GM12878 (cell line): ENCODE data around the gene TOMM20L. TPM values are rescaled to one million over a fixed set of nuclear protein-coding genes. Genes with fewer than 3 reads are reported as not detected.

Source experiments
- CBX5 ChIP-seq: sonication (generic); IDR thresholded peaks from 2 replicates; pipeline ENCODE4 v1.6.1; 2016; ENCODE audit warnings: low read depth, moderate library complexity, mild to moderate bottlenecking, inconsistent platforms
- DPF2 ChIP-seq: fragments of 450-650 bp; IDR thresholded peaks from 2 replicates; pipeline ENCODE4 v1.6.1; 2017; ENCODE audit warnings: mild to moderate bottlenecking
- FOXM1 ChIP-seq: IDR thresholded peaks from 2 replicates; pipeline ENCODE4 v1.6.1; 2012; ENCODE audit warnings: low read depth, mild to moderate bottlenecking, inconsistent platforms, low read length, moderate library complexity
- MAX ChIP-seq: IDR thresholded peaks from 2 replicates; pipeline ENCODE4 v1.6.1; 2012; ENCODE audit warnings: low read depth, low read length, improper control_type of control experiment
- MLLT1 ChIP-seq: fragments of 450-650 bp; IDR thresholded peaks from 2 replicates; pipeline ENCODE4 v1.6.1; 2016; ENCODE audit warnings: mild to moderate bottlenecking
- NFXL1 ChIP-seq: fragments of 450-650 bp; IDR thresholded peaks from 2 replicates; pipeline ENCODE4 v1.6.1; 2017; ENCODE audit warnings: antibody characterized with exemption, mild to moderate bottlenecking, borderline replicate concordance
- RBBP5 ChIP-seq: fragments of 200-600 bp; sonication (generic); conservative IDR thresholded peaks from 2 replicates; pipeline ENCODE4 v1.6.1; 2016
- SUZ12 ChIP-seq: fragments of 200-600 bp; sonication (generic); IDR thresholded peaks from one replicate; pipeline ENCODE4 v1.6.1; 2018; ENCODE audit warnings: antibody characterized with exemption, mild to moderate bottlenecking; ENCODE audit not compliant: unreplicated experiment
- polyA plus RNA-seq, 11 experiments: library from polyadenylated mRNA; depleted of rRNA in 4 of 11; unstranded in 6 of 11; stranded (reverse) in 5 of 11; fragments of >200 nt; fragmentation: Nextera tagmentation in 4 of 11; fragmentation: Illumina TruSeq in 1 of 11; extraction: Ambion mirVana in 4 of 11; extraction: Trizol in 1 of 11; gene quantifications; 1 replicate in 1 of 11; 2 replicates in 10 of 11; pipeline versions ENCODE4 v1.2.1 to v1.2.3, GENCODE V29; 2011 to 2016; ENCODE audit warnings: inconsistent platforms in 2 of 11, missing spikeins in 2 of 11, low read depth in 1 of 11
- total RNA-seq, 4 experiments: library from RNA; depleted of rRNA in 3 of 4; stranded (reverse); fragments of >200 nt in 3 of 4; fragmentation: Illumina TruSeq in 1 of 4; extraction: Trizol in 1 of 4; gene quantifications; 2 replicates each; pipeline versions ENCODE4 v1.2.1 to v1.2.3, GENCODE V29; 2013 to 2021
- TF ChIP-seq, protein P1 (sequence below): IDR thresholded peaks from 2 replicates; pipeline ENCODE4 v1.6.1; 2012; ENCODE audit warnings: improper control_type of control experiment, low read depth, low read length; ENCODE audit not compliant: insufficient replicate concordance

The TOMM20L gene
- total and polyA plus RNA-seq, 10 of the 15 experiments (the other 5 are each of a cell fraction or from before 2014, with no cell fraction given), result 0.28 TPM; not detected in 9

DNA sequence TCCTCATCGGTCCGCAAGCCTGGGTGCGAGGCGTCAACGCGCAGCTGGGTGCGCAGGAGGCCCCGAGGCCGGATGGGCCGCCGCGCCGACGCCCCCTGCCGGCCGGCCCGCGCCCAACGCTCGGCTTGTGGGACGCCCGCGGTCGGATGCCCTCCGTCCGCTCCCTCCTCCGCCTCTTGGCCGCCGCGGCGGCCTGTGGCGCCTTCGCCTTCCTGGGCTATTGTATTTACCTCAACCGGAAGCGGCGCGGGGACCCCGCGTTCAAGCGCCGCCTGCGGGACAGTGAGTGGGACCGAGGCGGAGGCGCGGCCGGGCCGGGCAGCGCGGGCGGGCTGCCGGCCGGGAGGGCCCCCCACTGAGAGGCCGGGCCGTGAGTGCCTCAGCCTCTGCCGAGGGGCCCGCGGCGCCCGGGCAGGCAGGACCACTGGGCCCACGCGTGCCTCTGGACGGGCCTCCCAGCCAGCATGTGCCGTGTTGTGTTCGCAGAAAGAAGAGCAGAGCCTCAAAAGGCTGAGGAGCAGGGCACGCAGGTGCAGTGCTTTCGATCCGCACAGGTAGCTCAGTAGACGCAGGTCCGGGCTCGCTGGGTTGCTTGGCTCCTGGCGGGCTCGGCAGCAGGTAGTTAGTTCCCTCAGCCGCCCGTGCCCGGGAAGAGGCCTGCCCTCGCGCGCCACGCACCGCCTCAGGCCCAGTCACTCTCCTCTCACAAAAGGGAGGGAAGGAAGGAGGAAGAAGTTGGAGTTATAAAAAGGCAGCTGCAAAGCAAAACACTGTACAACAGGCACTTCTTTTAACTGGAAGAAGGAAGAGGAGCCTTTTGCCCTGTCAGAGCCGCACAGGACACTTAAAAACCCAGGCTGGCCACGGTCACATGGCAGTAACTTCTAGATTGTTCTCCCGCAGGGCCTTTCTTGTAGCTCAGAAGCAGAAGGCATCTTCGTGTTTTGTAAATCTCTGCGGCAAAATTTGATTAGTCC, at the start of gene TOMM20L (continued):
- TF ChIP-seq SUZ12, result no peak
- TF ChIP-seq FOXM1, result no peak
- peak; percentile 81 for TF ChIP-seq DPF2
- TF ChIP-seq MLLT1, result no peak
- TF ChIP-seq NFXL1, result no peak
- no peak for TF ChIP-seq RBBP5
- TF ChIP-seq MAX, result peak; percentile 68; the same call in 1 of the 2 replicates
- TF ChIP-seq CBX5, result no peak
- TF ChIP-seq, protein P1, sequence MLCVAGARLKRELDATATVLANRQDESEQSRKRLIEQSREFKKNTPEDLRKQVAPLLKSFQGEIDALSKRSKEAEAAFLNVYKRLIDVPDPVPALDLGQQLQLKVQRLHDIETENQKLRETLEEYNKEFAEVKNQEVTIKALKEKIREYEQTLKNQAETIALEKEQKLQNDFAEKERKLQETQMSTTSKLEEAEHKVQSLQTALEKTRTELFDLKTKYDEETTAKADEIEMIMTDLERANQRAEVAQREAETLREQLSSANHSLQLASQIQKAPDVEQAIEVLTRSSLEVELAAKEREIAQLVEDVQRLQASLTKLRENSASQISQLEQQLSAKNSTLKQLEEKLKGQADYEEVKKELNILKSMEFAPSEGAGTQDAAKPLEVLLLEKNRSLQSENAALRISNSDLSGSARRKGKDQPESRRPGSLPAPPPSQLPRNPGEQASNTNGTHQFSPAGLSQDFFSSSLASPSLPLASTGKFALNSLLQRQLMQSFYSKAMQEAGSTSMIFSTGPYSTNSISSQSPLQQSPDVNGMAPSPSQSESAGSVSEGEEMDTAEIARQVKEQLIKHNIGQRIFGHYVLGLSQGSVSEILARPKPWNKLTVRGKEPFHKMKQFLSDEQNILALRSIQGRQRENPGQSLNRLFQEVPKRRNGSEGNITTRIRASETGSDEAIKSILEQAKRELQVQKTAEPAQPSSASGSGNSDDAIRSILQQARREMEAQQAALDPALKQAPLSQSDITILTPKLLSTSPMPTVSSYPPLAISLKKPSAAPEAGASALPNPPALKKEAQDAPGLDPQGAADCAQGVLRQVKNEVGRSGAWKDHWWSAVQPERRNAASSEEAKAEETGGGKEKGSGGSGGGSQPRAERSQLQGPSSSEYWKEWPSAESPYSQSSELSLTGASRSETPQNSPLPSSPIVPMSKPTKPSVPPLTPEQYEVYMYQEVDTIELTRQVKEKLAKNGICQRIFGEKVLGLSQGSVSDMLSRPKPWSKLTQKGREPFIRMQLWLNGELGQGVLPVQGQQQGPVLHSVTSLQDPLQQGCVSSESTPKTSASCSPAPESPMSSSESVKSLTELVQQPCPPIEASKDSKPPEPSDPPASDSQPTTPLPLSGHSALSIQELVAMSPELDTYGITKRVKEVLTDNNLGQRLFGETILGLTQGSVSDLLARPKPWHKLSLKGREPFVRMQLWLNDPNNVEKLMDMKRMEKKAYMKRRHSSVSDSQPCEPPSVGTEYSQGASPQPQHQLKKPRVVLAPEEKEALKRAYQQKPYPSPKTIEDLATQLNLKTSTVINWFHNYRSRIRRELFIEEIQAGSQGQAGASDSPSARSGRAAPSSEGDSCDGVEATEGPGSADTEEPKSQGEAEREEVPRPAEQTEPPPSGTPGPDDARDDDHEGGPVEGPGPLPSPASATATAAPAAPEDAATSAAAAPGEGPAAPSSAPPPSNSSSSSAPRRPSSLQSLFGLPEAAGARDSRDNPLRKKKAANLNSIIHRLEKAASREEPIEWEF, result no peak
